GM10266 (cell line): Measurements from ENCODE around the gene UAP1.

Experiments
- DNase-seq: peaks from one replicate; pipeline ENCODE4 v3.0.0; 2012; ENCODE audit errors: extremely low spot score
- TF ChIP-seq, protein P1 (sequence below): IDR thresholded peaks from 2 replicates; pipeline ENCODE4 v1.5.1; 2012; ENCODE audit warnings: mild to moderate bottlenecking, low read depth; ENCODE audit not compliant: control insufficient read depth, insufficient read depth; ENCODE audit errors: missing control alignments

UAP1 gene

DNA sequence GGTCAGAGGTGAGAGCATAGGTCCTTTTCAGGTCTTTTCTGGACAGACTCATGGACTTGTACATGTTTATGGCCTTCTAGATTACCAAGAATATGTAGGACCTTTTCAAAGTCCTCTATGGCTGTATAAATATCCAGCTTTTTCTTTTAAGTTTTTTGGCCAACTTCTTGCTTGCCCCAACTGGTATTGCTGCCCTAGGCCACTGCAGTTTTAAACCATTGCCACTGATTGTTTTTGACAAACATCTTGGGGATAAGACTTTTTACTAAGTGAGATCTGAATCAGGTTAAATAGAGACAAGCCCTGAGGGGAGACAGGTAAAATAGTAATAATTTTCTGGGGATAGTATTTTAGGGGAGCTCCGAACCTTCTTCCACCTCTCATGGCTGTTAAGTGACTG, 56.0 kb downstream of the UAP1 start:
- TF ChIP-seq, protein P1, sequence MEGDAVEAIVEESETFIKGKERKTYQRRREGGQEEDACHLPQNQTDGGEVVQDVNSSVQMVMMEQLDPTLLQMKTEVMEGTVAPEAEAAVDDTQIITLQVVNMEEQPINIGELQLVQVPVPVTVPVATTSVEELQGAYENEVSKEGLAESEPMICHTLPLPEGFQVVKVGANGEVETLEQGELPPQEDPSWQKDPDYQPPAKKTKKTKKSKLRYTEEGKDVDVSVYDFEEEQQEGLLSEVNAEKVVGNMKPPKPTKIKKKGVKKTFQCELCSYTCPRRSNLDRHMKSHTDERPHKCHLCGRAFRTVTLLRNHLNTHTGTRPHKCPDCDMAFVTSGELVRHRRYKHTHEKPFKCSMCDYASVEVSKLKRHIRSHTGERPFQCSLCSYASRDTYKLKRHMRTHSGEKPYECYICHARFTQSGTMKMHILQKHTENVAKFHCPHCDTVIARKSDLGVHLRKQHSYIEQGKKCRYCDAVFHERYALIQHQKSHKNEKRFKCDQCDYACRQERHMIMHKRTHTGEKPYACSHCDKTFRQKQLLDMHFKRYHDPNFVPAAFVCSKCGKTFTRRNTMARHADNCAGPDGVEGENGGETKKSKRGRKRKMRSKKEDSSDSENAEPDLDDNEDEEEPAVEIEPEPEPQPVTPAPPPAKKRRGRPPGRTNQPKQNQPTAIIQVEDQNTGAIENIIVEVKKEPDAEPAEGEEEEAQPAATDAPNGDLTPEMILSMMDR = no peak
- no peak for DNase-seq

DNA sequence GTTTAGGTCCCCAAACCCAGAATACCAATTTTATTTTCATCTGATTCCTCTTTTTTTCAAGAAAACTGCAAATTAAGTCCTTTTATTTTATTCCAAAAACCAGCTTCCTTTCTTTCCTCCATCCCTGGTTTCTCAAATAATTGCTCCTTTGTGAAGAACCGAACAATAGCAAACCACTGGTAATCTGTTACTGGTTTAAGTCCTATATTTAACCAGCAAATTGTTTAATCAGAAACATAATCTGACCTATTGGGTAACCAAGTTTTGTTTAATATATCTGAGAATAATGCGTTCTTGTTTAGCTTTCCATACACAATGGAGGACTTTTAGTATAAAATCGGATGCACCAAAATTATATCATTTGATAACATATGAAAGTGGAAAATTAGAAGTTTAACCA, 57.6 kb downstream of the UAP1 start:
- no peak for DNase-seq
- TF ChIP-seq, protein P1 = no peak

DNA sequence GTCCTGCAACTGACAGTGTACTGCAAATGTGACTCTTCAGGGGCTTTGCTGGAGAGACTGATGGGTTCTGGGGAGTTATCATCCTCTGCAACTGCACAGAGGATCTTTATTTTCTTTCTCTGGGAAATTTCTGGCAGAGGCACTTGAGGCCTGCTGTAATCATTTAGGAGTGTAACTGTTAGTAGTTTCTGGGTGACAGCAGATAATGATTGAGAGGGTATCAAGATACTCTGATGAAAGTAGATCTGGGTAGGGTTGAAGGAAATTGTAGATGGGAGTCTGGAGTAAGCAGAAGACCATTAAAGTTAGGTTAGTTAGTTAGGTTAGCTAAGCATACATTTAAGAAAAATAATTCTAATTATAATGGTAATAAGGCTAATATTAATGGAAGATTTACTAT, 59.7 kb downstream of the UAP1 start:
- no peak for DNase-seq
- TF ChIP-seq, protein P1 = no peak

DNA sequence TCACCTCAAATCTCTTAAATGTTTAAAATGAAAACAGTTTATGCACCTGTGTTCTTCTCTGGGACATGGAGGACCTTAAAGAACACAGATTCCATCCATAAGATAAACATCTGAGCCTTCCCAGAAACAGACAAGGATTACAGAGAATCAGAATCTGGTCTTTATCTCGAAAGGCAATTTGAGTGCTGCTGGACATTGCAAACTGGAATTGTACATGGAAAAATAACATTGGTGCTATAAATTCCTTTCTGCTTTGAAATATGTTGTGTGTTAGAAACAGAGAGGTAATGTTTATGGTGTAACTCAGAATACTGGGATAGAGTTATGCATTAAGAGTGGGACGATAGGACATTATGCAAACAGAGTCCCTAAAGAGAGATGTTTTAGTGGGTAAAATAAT, 64.2 kb downstream of the UAP1 start:
- TF ChIP-seq, protein P1 = no peak

DNA sequence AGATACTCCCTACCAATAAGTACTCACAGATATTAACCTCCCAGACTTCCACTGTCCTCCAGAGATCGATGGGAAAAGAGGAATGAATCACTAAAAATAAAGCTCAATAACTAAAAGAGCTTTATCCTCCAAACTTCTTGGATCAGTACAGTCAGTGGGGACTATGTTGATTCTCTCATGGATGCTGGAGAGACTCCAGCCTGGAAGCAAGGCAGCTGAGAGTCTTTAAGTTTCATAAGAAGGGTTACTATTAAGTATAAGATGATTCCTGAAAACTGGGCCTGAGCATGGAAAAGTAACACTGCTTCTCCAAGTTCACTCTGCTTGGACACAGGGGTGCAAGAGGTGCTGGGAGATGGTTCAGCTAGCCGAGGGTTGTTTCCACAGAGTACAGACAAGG, 64.6 kb downstream of the UAP1 start:
- TF ChIP-seq, protein P1 = no peak
- no peak for DNase-seq

More for the DNA sequence above, 64.2 kb downstream of the UAP1 start:
- no peak for DNase-seq

DNA sequence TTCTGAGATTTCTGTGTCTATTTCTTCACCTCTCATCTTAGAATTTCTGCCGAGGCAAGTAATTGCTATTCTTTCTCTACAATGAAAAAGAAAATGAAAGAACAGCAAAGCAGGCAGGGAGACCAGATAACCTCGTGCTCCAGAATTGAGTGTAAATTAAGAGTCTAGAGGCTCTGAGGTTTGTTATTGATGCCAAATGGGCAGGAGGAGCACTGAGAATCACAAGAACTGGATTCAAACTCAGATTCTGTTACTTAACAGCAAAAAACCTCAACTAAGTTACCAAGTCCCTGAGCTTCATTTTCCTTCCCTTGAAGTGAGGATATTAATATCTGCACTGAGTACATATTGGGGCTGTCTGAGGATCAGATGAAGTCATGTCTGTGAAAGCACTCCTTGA, 65.2 kb downstream of the UAP1 start:
- no peak for DNase-seq
- TF ChIP-seq, protein P1 = no peak

DNA sequence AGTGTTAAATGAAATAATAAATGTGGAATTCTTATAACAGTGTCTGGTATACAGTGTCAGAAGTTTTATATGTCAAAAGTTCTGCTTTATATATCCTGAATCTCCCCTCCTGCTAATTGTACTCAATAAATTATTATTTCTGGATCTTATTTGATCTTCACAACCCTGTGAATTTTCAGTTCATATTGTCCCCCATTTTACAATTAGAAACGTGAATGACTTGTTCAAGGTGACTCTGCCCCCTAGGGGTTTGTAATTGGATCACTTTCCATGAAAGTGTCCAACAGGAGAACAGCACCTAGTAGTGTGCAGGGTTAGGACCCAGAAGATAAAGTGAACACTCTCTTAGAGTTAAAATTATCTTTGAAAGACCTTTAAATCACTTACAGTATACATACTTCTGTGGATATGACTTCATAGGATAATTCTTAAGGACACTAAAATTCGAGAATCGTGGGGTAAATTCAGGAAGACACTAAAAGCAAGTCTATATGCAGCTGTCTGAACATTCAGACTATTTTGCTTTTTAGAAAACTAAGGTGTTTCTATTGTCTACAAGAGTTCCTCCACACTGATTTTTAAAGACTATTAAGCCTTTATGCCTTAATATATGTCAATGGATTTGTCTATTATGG, 66.3 kb downstream of the UAP1 start:
- DNase-seq = no peak
- TF ChIP-seq, protein P1 = peak; percentile 54
